H1 (cell line): ENCODE measurements around the gene KCNH8. TPM values are rescaled to one million over a fixed set of nuclear protein-coding genes. Genes with fewer than 3 reads are reported as not detected.

Experiments used
- CTCF ChIA-PET: fragments of 300-600 bp; sonication (Branson Sonifier 250); formaldehyde crosslinking; loops from one replicate; lab custom pipeline; 2021; ENCODE audit not compliant: partially characterized antibody; lab: Charles Lee
- POLR2A ChIA-PET: fragments of 300-600 bp; sonication (Branson Sonifier 250); formaldehyde crosslinking; loops from one replicate; lab custom pipeline; 2021; ENCODE audit warnings: inconsistent platforms; ENCODE audit not compliant: partially characterized antibody; lab: Charles Lee
- DNase-seq, 2 experiments: peaks; one replicate each; pipeline versions ENCODE4 v3.0.0 to v3.0.0-alpha.2; 2010 to 2022; ENCODE audit warnings: low spot score in 2 of 2, low read depth in 1 of 2, mixed read lengths in 1 of 2
- FAIRE-seq: peaks from 2 replicates; lab custom pipeline; 2011; peaks lifted over from hg19 to GRCh38; lab: Jason Lieb, UNC
- H2AFZ ChIP-seq: 2 replicates; pipeline ENCODE4 v1.8.1; 2012; ENCODE audit warnings: low read length, inconsistent platforms
- H2AK5ac ChIP-seq: 2 replicates; pipeline ENCODE4 v1.6.1; 2013; ENCODE audit warnings: low read depth, low read length
- H2BK120ac ChIP-seq: replicated peaks from 2 replicates; pipeline ENCODE3; 2013; ENCODE audit warnings: low read depth, low read length, inconsistent platforms
- H2BK12ac ChIP-seq: 2 replicates; pipeline ENCODE4 v1.6.1; 2013; ENCODE audit warnings: low read depth, low read length
- H2BK15ac ChIP-seq: 2 replicates; pipeline ENCODE4 v1.6.1; 2013; ENCODE audit warnings: low read length
- H2BK20ac ChIP-seq: 2 replicates; pipeline ENCODE4 v1.6.1; 2013; ENCODE audit warnings: low read length
- H2BK5ac ChIP-seq: 2 replicates; pipeline ENCODE4 v1.6.1; 2013; ENCODE audit warnings: low read depth, low read length
- H3K14ac ChIP-seq: 2 replicates; pipeline ENCODE4 v1.6.1; 2013; ENCODE audit warnings: inconsistent platforms; ENCODE audit not compliant: insufficient read length
- H3K18ac ChIP-seq: 2 replicates; pipeline ENCODE4 v1.6.1; 2013; ENCODE audit warnings: low read length; ENCODE audit errors: extremely low read depth
- H3K23ac ChIP-seq: 2 replicates; pipeline ENCODE4 v1.6.1; 2013; ENCODE audit warnings: inconsistent platforms; ENCODE audit not compliant: insufficient read length
- H3K23me2 ChIP-seq: 2 replicates; pipeline ENCODE4 v1.6.1; 2013; ENCODE audit warnings: low read depth, low read length
- H3K27ac ChIP-seq: 2 replicates; pipeline ENCODE4 v1.6.1; 2011; ENCODE audit warnings: low read depth, low read length, inconsistent platforms
- H3K27me3 ChIP-seq, 4 experiments: replicated peaks in 1 of 4; 1 replicate in 1 of 4; 2 replicates in 3 of 4; pipeline versions ENCODE4 v1.6.1 to v1.8.1; 2011 to 2013; ENCODE audit warnings: low read length in 3 of 4, mild to moderate bottlenecking in 3 of 4, inconsistent platforms in 2 of 4, mixed read lengths in 2 of 4, moderate library complexity in 1 of 4; ENCODE audit not compliant: control insufficient read depth in 3 of 4, insufficient read depth in 3 of 4; ENCODE audit errors: extremely low read depth in 1 of 4
- H3K36me3 ChIP-seq, 4 experiments: 2 replicates each; pipeline versions ENCODE4 v1.6.1 to v1.8.1; 2011 to 2013; ENCODE audit warnings: mild to moderate bottlenecking in 4 of 4, low read length in 3 of 4, moderate library complexity in 2 of 4, control low read depth in 1 of 4, inconsistent platforms in 1 of 4; ENCODE audit not compliant: insufficient read depth in 4 of 4, control insufficient read depth in 2 of 4
- H3K4ac ChIP-seq: replicated peaks from 2 replicates; pipeline ENCODE3; 2013; ENCODE audit warnings: low read length, low read depth, mixed read lengths, inconsistent platforms; ENCODE audit not compliant: insufficient read length
- H3K4me1 ChIP-seq, 4 experiments: replicated peaks in 1 of 4; 1 replicate in 1 of 4; 2 replicates in 3 of 4; pipeline versions ENCODE4 v1.6.1 to v1.8.1; 2011 to 2013; ENCODE audit warnings: low read length in 3 of 4, inconsistent platforms in 2 of 4, mixed read lengths in 1 of 4; ENCODE audit not compliant: insufficient read depth in 4 of 4, control insufficient read depth in 3 of 4
- H3K4me2 ChIP-seq, 2 experiments: 2 replicates each; pipeline versions ENCODE4 v1.6.1 to v1.8.1; 2011 to 2013; ENCODE audit warnings: low read depth in 2 of 2, low read length in 2 of 2, control low read depth in 1 of 2, inconsistent platforms in 1 of 2, mild to moderate bottlenecking in 1 of 2; ENCODE audit not compliant: insufficient read depth in 1 of 2
- H3K4me3 ChIP-seq, 4 experiments: fragments of 200-600, 300-600 bp in 1 of 4; sonication (generic), shearing (Covaris generic), sonication (Bioruptor Twin) in 1 of 4; 2 replicates each; pipeline versions ENCODE4 v1.5.1 to v1.8.1; 2011 to 2016; ENCODE audit warnings: low read length in 4 of 4, low read depth in 3 of 4, control low read depth in 2 of 4, inconsistent platforms in 2 of 4, mild to moderate bottlenecking in 2 of 4, mixed read lengths in 1 of 4, moderate library complexity in 1 of 4; ENCODE audit not compliant: insufficient read depth in 2 of 4; ENCODE audit errors: extremely low read depth in 1 of 4
- H3K56ac ChIP-seq: replicated peaks from 2 replicates; pipeline ENCODE3; 2013; ENCODE audit warnings: low read depth, mild to moderate bottlenecking, mixed read lengths, low read length, inconsistent platforms; ENCODE audit not compliant: insufficient read length
- H3K79me1 ChIP-seq: 2 replicates; pipeline ENCODE4 v1.6.1; 2013; ENCODE audit warnings: low read depth, low read length, control low read depth
- H3K79me2 ChIP-seq, 2 experiments: 2 replicates each; pipeline versions ENCODE4 v1.6.1 to v1.8.1; 2012 to 2013; ENCODE audit warnings: low read length in 2 of 2, mild to moderate bottlenecking in 2 of 2, inconsistent platforms in 1 of 2; ENCODE audit not compliant: insufficient read depth in 2 of 2, control insufficient read depth in 1 of 2
- H3K9ac ChIP-seq, 4 experiments: replicated peaks in 1 of 4; 1 replicate in 1 of 4; 2 replicates in 3 of 4; pipeline versions ENCODE4 v1.6.1 to v1.8.1; 2011 to 2013; ENCODE audit warnings: low read depth in 3 of 4, low read length in 3 of 4, control low read depth in 2 of 4, mild to moderate bottlenecking in 2 of 4, moderate library complexity in 2 of 4, inconsistent platforms in 1 of 4; ENCODE audit errors: extremely low read depth in 1 of 4
- H3K9me3 ChIP-seq, 2 experiments: 2 replicates each; pipeline versions ENCODE4 v1.6.1 to v1.8.1; 2012 to 2013; ENCODE audit warnings: mild to moderate bottlenecking in 2 of 2, moderate library complexity in 2 of 2, control low read depth in 1 of 2, inconsistent platforms in 1 of 2, low read depth in 1 of 2, low read length in 1 of 2, mixed read lengths in 1 of 2; ENCODE audit not compliant: insufficient read depth in 2 of 2
- H4K20me1 ChIP-seq, 2 experiments: replicated peaks in 1 of 2; 2 replicates each; pipeline versions ENCODE3 to v1.8.1; 2011 to 2013; ENCODE audit warnings: inconsistent platforms in 2 of 2, low read length in 2 of 2, mild to moderate bottlenecking in 1 of 2; ENCODE audit not compliant: insufficient read depth in 2 of 2, control insufficient read depth in 1 of 2
- H4K5ac ChIP-seq: 2 replicates; pipeline ENCODE4 v1.6.1; 2013; ENCODE audit warnings: low read length, low read depth, mixed read lengths, inconsistent platforms; ENCODE audit not compliant: insufficient read length
- H4K8ac ChIP-seq: 2 replicates; pipeline ENCODE4 v1.8.0; 2013; ENCODE audit warnings: mild to moderate bottlenecking, moderate library complexity, low read length, inconsistent platforms; ENCODE audit not compliant: insufficient read depth; ENCODE audit errors: extremely low read depth
- H4K91ac ChIP-seq: replicated peaks from 2 replicates; pipeline ENCODE3; 2013; ENCODE audit warnings: low read length, mixed read lengths, inconsistent platforms; ENCODE audit not compliant: insufficient read length
- FOSL1 ChIP-seq: IDR thresholded peaks from 2 replicates; pipeline ENCODE4 v1.6.1; 2011; ENCODE audit warnings: mild to moderate bottlenecking, low read depth, low read length, moderate library complexity; ENCODE audit not compliant: insufficient read depth
- HDAC6 ChIP-seq: IDR thresholded peaks from one replicate; pipeline ENCODE4 v1.7.1; 2012; ENCODE audit warnings: low read depth, mild to moderate bottlenecking, inconsistent platforms, low read length, moderate library complexity
- MAFK ChIP-seq: IDR thresholded peaks from 2 replicates; pipeline ENCODE4 v1.6.1; 2012; ENCODE audit warnings: low read depth, mild to moderate bottlenecking, improper control_type of control experiment, low read length
- SAP30 ChIP-seq: fragments of 300-600 bp; sonication (generic); IDR thresholded peaks from 2 replicates; pipeline ENCODE4 v1.7.1; 2012; ENCODE audit warnings: low read length, moderate library complexity, mild to moderate bottlenecking, inconsistent platforms; ENCODE audit not compliant: insufficient read depth, insufficient replicate concordance
- SP1 ChIP-seq: IDR thresholded peaks from 2 replicates; pipeline ENCODE4 v1.6.1; 2011; ENCODE audit warnings: low read depth, low read length
- WGBS, 2 experiments: shearing (Covaris generic) in 1 of 2; methylation state at CpG; one replicate each; pipeline versions ENCODE4 v1.1.6 to v1.1.7; 2013 to 2015; ENCODE audit warnings: low lambda C conversion rate in 2 of 2, mixed read lengths in 2 of 2, inconsistent platforms in 1 of 2, low coverage in 1 of 2, missing lambda C conversion rate in 1 of 2; ENCODE audit not compliant: insufficient replicate concordance in 2 of 2, insufficient coverage in 1 of 2, insufficient read length in 1 of 2; ENCODE audit errors: extremely low coverage in 1 of 2, missing lambda C conversion rate in 1 of 2; 5-methylcytosine and 5-hydroxymethylcytosine counted together
- polyA plus RNA-seq, 7 experiments: library from polyadenylated mRNA; depleted of rRNA in 3 of 7; stranded (reverse) in 5 of 7; unstranded in 2 of 7; fragments of >200 nt in 5 of 7; fragments of 200-250 nt in 2 of 7; gene quantifications; 1 replicate in 5 of 7; 2 replicates in 1 of 7; 4 replicates in 1 of 7; pipeline versions ENCODE4 v1.2.1 to v1.2.3, GENCODE V29; 2011 to 2013; ENCODE audit warnings: missing spikeins in 2 of 7, mixed read lengths in 2 of 7
- total RNA-seq: library from RNA; stranded (reverse); fragmentation: NEBNext Ultra II Directional; extraction: Animal tissue kit (Norgen Biotek cat#: 25700); gene quantifications from 2 replicates; pipeline ENCODE4 v1.2.1, GENCODE V29; 2021

The KCNH8 gene
- total and polyA plus RNA-seq, 2 of the 8 experiments (the other 6 are each of a cell fraction or from before 2014, with no cell fraction given) = 2.2 to 2.4 TPM

- H3K4me3 ChIP-seq = no peak overlapping the region
- H3K36me3 ChIP-seq = no peaks in the 10 kb centered on the region
- no peak overlapping the region for H2BK120ac ChIP-seq
- no peak overlapping the region for H2BK20ac ChIP-seq
- POLR2A ChIA-PET = no interaction called here
- H3K27ac ChIP-seq = no peak overlapping the region
- DNase-seq (no peak), FAIRE-seq (no peak)
- H4K8ac ChIP-seq = no peak overlapping the region
- H4K5ac ChIP-seq = no peak overlapping the region
- no peak overlapping the region for H3K56ac ChIP-seq
- no peak overlapping the region for H4K91ac ChIP-seq
- CTCF ChIA-PET = no interaction called here
- H3K4me1 ChIP-seq = no peaks in the 10 kb centered on the region
- H3K79me2 ChIP-seq = no peaks in the 10 kb centered on the region
- H3K14ac ChIP-seq = no peak overlapping the region
- H2BK5ac ChIP-seq = no peak overlapping the region
- no peaks in the 10 kb centered on the region; the same call in 1 of the 2 replicates for H3K23me2 ChIP-seq
- no peak overlapping the region for H2BK12ac ChIP-seq
- no peaks in the 10 kb centered on the region for H3K27me3 ChIP-seq
- H3K4ac ChIP-seq = no peak overlapping the region
- H2BK15ac ChIP-seq = no peak overlapping the region
- H2AFZ ChIP-seq = no peak overlapping the region
- no peak overlapping the region for H3K4me2 ChIP-seq
- no peak overlapping the region for H3K9ac ChIP-seq
- TF ChIP-seq MAFK (no peak), FOSL1 (no peak), SAP30 (no peak), SP1 (no peak), HDAC6 (no peak)
- TF ChIP-seq, all 59 proteins: peak for 0
- Histone ChIP-seq H4K20me1 (no peaks in the 10 kb centered on the region), H3K79me1 (no peaks in the 10 kb centered on the region), H3K18ac (no peak overlapping the region), H3K9me3 (no peaks in the 10 kb centered on the region), H3K23ac (no peak overlapping the region), H2AK5ac (no peak overlapping the region)
- 97% methylated on average over 4 of the region's 4 CpGs; no CpG with 5 or more reads in 1 of the 2 experiments for WGBS, 2 experiments
Observed at GRCh38 chr3:19488939-19489338, 340.6 kb downstream of the KCNH8 start.
